LNCaP clone FGC (cell line): ENCODE data around the gene CA10.

Experiments
- DNase-seq: peaks from one replicate; pipeline ENCODE4 v3.0.0-alpha.2; 2011; ENCODE audit warnings: low read depth
- H3K4me3 ChIP-seq: 2 replicates; pipeline ENCODE4 v1.5.1; 2011; ENCODE audit warnings: mild to moderate bottlenecking, low read depth, low read length, control low read depth
- TF ChIP-seq, protein P1 (sequence below): IDR thresholded peaks from 2 replicates; pipeline ENCODE4 v1.5.1; 2012; ENCODE audit warnings: mild to moderate bottlenecking; ENCODE audit not compliant: control insufficient read depth, insufficient read depth; ENCODE audit errors: extremely low read depth

CA10 gene

GRCh38 chr17:51653878-51654277 is 504.6 kb downstream of the CA10 start:
- TF ChIP-seq, protein P1, sequence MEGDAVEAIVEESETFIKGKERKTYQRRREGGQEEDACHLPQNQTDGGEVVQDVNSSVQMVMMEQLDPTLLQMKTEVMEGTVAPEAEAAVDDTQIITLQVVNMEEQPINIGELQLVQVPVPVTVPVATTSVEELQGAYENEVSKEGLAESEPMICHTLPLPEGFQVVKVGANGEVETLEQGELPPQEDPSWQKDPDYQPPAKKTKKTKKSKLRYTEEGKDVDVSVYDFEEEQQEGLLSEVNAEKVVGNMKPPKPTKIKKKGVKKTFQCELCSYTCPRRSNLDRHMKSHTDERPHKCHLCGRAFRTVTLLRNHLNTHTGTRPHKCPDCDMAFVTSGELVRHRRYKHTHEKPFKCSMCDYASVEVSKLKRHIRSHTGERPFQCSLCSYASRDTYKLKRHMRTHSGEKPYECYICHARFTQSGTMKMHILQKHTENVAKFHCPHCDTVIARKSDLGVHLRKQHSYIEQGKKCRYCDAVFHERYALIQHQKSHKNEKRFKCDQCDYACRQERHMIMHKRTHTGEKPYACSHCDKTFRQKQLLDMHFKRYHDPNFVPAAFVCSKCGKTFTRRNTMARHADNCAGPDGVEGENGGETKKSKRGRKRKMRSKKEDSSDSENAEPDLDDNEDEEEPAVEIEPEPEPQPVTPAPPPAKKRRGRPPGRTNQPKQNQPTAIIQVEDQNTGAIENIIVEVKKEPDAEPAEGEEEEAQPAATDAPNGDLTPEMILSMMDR: no peak
- no peak overlapping the region for H3K4me3 ChIP-seq

DNA sequence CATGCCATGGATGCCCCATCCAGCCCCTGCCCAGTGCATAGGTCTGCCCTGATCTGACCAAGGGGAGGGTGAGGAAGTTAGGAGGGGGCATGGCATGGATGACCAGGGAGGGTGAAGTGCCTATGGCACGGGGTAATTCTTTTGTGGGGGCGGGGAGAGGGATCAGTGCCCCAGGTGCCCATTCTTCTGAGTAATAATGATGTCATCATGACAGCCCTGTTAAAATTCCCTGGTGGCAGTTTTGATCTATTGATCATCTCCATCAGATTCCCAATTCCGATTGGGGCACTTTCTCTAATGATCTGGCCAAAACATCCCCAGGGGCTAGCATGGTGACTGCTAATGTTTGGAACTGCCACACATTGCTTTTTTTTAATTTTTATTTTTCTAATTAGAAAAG is 506.0 kb downstream of the CA10 start:
- TF ChIP-seq, protein P1: no peak
- no peak for DNase-seq
- H3K4me3 ChIP-seq: no peak overlapping the region

More at GRCh38 chr17:51653878-51654277, 504.6 kb downstream of the CA10 start:
- no peak for DNase-seq

DNA sequence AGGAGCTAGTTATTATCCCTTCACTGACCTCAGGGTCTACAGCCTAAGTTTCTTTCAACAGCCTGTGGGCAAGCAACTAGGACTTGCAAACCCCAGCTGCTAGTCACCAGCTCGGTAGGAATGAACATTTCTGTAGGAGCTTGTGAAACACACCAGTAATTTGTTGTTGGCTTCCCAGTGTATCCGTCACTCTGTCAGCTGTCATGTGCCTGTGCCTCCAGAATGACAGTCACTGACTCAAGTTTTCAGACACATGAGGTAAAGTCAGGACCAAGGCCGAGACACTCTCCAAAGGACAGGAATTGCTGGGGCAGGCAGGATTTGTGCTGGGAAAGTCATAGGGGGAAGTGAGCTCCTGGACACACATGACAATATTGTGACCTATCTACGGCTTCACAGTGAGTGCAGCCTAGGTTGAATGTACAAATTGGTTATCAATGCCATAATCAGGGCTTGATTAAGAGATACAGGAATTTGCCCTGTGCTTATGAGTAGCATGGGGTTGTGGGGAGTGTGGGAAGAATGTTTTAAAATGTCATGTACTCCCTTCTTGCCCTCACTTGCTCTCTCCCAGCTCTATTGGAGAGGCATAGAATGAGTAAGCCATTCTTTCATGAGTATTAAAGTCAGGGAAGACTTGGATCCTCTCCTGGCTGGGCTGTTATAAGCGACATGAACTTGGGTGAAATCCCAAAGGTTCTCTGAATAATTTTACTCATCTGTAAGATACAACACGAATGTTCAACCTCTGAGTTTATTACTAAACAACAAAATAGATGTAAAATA is 506.8 kb downstream of the CA10 start:
- DNase-seq: no peak
- no peak overlapping the region for H3K4me3 ChIP-seq
- TF ChIP-seq, protein P1: no peak

- no peak overlapping the region for H3K4me3 ChIP-seq
- TF ChIP-seq, protein P1: no peak
- no peak for DNase-seq
Observed at GRCh38 chr17:51650772-51651171, 507.7 kb downstream of the CA10 start.

- no peak overlapping the region for H3K4me3 ChIP-seq
- TF ChIP-seq, protein P1: no peak
- no peak for DNase-seq
Observed at GRCh38 chr17:51650202-51650601, 508.3 kb downstream of the CA10 start.

DNA sequence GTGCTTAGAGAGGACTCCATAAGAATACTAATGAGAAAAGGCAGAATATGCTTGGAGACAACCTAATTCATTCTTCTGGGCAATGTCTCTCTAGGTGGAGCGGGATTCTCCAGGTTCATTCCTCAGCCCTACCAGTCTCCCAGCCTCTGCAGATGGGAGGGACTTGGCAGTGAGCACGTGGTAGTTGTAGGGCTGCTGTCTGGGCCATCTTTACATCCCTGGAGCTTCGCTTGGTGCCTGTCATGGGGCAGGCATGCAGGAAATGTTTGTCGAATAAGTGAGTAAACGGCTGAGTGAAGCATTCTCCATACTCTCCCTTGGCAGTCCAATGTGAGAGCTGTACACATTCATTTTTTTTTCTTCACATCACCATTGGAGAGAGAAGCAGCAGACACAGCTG is 510.7 kb downstream of the CA10 start:
- no peak overlapping the region for H3K4me3 ChIP-seq
- DNase-seq: no peak
- TF ChIP-seq, protein P1: no peak

DNA sequence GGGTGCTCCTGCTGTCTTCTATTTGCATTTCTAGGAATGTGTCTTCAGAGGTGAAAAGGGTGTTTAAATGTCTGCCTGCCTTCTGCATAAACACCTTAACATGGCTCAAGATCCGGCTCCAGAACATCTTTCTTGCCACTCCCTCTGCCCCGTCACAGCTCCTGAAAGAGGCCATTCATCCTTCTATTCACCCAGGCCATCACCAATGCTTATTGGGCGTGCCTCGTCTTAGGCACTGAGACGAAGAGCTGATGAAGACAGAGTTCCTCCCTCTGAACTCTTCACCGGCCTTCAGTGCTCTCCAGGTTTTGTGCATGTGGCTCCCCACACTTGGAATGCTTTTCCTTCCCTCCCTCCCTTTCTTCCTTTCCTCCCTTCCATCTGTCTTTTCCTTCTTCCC is 511.4 kb downstream of the CA10 start:
- no peak for DNase-seq
- no peak overlapping the region for H3K4me3 ChIP-seq
- TF ChIP-seq, protein P1: no peak
